ENCODE measurements around the gene GRB10.
"Not testable (repeated sequence)": the region's sequence is repeated elsewhere in the genome, so short reads cannot be mapped to it uniquely, and the experiment has no call there.

The GRB10 gene

GRCh38 chr7:50738932-50739331 lies 43.8 kb downstream of the GRB10 start:
- DNase-seq = no peak

DNA sequence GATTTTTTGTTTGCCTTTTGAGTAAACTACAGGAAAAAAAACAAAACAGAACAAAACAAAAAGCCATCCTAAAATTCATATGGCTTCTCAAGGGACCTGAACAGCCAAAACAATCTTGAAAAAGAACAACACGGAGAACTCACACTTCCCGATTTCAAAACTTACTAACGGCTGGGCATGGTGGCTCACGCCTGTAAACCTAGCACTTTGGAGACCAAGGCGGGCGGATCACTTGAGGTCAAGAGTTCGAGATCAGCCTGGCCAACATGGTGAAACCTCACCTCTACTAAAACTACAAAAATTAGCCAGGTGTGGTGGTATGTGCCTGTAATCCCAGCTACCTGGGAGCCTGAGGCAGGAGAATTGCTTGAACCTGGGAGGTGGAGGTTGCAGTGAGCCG lies 46.9 kb downstream of the GRB10 start:
- DNase-seq = not testable (repeated sequence)

DNA sequence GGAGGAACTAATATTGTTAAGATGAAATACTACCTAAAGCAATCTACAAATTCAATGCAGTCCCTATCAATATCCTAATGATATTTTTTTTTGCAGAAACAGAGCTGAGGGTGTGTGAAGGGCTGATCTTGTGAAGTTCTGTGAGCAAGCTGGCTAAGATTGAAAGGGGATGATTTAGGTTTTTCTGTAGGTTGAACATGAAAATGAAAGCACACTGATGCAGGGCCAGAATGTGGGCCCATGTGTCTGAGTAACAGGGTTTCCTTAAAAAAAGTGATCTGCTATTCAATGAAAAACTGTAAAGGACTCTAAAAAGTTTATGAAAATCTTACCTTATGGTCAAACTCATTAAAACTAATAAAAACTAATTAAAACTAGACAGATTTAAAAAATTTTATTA lies 47.4 kb downstream of the GRB10 start:
- DNase-seq = no peak

DNA sequence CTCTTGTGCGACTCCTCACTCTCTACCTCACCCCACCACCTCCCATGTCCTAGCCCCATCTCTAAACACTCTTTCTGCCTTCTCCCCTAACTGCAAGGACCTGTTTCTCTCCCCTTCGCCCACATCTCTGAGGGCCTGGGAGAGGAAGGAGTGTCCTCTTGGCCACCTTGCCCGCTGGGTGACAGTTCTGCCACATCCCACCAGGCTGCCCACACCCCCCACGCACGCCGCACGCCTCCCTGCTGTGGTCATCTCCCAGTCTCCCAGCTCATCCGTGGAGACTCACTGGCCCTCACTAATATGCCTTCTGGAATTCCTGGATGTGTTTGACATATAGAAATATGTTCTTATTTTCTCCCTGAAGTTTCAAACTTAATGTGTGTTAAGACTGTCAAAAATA lies 48.5 kb downstream of the GRB10 start:
- no peak for DNase-seq

- no peak for DNase-seq
These were observed 49.1 kb downstream of the GRB10 start for GRCh38 chr7:50733552-50733951.

GRCh38 chr7:50731703-50732582 lies 50.8 kb downstream of the GRB10 start:
- no peak for DNase-seq

- no peak for DNase-seq
These were observed 52.0 kb downstream of the GRB10 start for GRCh38 chr7:50730446-50731400.

DNA sequence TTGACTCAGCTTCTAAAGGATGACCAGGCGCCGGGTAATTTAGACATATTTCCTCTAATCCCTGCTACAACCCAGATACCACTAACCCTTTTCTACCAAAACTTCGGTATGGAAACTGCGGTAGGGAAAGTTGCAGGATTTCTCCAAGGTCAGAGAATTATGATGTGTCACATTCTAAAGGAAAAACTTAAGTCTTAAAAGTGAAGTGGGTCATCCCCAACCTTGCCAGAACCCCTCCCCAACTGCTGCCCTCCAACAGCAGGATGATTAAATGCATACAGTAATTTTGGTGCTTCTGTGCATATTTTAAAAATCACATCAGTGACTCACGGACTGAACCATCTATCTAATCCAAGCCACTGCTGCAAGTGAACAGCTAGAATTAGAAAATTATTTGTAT lies 52.7 kb downstream of the GRB10 start:
- DNase-seq = no peak

DNA sequence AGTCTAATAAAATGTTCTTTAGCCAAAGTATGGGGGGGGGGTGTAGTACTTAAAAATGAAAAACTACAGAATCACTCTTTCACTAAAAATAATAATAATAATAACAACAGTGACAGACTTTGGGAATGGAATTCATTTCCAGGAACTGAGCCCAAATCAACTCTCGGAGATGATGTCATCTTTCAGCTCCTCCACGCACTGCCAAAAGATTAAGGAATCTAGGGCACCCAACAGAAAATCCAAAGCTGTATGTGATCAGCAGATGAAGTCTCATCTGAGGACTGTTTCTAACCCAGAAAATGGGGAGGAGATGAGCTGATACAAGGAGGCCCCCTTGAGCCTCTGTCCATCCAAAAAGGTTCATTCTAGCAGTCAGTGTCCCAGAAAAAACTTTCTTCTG lies 54.5 kb downstream of the GRB10 start:
- DNase-seq = no peak

DNA sequence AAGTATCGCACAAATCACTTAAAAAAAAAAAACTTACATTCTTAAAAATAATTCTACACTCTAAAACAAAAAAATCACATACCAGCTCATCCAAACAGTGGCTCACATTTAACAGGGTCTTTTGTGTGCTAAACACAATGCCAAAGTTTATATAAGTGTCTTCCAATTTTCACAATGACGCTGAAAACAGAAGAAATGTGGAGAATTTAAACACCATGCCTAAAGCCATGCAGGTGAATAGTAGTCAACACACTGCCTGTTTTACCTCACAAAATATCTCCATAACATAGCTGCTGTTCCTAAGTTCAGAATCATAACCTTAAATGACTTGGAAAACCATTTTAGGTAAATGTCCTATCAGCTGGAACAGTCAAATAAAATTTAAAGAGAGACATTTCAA lies 55.0 kb downstream of the GRB10 start:
- no peak for DNase-seq

GRCh38 chr7:50727072-50727471 lies 55.6 kb downstream of the GRB10 start:
- no peak for DNase-seq

DNA sequence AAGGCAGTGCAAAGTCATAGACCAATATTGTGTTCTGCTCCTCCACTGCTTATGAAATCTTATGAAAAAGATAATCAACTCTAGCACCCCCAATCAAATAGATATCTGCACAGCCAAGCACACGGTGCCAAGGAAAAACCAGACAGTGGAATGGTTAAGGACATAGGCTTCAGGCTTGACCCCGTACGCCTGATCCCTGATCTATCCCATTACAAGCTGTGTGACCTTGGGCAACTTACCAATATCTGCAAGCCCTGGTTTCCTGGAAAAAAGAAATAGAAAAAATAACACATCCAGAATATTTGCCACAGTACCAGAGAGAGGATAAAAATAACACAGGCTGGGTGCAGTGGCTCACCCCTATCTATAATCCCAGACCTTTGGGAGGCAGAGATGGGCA lies 56.9 kb downstream of the GRB10 start:
- DNase-seq = no peak

DNA sequence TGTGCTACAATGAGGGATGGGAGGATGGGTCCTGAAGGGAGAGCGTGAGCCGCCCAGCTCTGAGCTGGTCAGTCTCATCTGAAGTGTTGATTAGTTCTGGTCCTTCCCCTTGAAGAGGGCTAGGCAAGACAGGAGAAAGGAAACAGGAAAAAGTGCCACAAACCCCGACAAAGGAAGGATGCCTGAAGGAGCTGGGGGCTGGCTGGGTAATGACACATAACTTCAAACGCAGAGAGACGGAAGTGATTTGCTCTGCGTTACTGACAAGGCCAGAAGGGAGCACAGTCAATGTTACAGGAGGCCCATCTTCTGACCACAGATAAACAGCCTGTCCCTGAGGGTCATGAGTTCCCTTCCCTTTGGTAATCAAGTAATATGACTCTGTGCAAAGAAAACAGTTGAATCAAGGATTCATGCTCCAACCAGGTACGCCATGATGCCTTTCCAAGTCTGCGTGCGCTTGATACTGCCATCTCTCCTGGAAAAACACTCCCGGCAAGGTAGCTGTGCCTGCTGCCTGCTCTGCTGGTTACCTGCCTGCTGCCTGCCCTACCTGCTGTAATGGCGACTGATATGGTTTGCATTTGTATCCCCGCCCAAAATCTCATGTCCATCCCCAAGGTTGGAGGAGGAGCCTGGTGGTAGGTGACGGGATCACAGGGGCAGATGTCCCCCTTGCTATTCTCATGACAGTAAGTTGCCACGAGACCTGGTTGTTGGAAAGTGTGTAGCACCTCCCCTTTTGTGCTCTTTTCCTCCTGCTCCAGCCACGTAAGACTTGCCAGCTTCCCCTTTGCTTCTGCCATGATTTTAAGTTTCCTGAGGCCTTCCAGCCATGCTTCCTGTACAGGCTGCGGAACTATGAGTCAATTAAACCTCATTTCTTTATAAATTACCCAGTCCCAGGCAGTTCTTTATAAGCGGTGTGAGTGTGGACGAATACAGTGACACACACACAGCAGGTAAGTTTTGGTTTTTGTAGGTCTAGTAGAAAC lies 57.9 kb downstream of the GRB10 start:
- no peak for DNase-seq

DNA sequence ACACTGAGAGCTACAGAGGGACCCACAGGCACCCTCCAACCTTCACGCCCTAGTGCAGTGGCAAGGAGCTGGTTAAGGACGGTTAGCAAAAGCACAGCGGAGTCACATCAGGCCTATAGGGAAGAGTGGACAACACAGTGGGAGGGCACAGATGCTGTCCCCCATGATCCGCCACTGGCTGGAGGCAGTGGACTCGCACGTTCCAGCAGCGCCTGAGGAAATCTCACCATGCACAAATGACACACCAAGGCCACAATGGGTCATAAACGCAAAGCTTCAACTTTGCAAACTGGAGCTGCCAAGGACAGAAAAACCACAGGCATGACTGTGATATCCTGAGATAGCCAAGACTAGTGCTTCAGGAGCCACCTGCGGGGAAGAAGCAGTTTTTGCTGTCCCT lies 58.8 kb downstream of the GRB10 start:
- DNase-seq = no peak

- no peak for DNase-seq
These were observed 59.5 kb downstream of the GRB10 start for GRCh38 chr7:50723173-50723572.

DNA sequence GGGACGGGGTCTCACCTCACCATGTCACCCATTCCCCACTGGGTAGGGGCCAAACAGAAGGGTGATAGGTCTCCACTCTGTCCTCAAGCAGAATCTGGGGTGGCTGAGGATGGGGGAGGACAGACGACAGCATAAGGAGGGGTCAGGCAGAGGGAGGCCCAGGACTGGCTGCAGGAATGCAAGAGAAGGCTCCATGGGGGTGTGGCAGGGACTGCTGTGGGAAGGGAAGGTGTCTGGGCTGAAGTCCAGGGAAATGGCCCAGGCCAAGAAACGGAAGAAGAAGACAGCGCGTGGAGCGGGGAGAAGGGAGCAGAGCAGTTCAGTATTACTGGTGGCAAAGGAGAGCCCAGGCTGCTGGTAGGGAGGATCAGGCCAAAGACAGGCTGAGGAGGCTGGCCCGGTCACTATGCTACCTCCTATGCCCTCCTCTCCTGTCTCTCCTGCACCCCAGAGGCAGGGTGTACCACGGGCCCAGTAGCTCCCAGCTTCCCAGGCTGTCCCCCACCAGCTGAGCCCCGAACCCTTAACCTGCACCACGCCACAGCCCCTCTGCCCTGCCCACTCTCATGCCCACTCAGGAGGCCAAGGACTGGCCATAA lies 60.9 kb downstream of the GRB10 start:
- no peak for DNase-seq

DNA sequence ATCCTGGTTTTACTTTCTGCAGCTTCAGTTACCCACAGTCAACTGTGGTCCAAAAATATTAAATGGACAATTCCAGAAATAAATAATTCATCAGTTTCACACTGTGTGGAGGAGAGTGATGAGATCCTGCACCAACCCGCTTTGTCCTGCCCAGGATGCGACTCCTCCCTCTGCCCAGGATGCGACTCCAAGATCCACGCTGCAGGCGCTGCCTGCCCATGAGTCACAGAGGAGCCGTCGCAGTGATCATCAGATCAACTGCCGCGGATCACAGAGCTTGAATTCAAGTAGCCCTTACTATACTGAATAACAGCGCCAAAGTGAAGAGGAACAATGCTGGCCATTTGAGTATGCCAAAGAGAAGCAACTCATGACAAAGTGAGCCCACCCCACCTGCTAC lies 61.5 kb downstream of the GRB10 start:
- no peak for DNase-seq

GRCh38 chr7:50720295-50720694 lies 62.4 kb downstream of the GRB10 start:
- no peak for DNase-seq

- DNase-seq = no peak
These were observed 63.8 kb downstream of the GRB10 start for GRCh38 chr7:50718876-50719275.

DNA sequence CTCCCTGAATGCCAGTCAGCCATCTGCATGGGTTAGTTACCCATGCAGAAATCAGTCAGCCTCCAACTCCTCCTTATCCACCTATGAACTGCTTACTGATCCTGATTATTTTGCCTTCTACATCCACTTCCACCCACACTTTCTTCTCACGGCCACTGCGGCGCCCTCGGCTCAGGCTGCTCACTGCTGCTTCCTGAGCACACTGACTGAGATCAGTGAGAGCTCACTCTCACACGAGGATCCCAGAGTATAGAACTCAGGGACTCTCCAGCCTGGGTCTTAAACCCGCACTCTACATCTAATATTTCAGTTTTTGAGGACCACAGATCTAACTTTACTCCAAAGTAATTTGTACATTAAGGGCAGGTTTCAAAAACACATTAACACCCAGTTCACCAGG lies 64.4 kb downstream of the GRB10 start:
- no peak for DNase-seq

DNA sequence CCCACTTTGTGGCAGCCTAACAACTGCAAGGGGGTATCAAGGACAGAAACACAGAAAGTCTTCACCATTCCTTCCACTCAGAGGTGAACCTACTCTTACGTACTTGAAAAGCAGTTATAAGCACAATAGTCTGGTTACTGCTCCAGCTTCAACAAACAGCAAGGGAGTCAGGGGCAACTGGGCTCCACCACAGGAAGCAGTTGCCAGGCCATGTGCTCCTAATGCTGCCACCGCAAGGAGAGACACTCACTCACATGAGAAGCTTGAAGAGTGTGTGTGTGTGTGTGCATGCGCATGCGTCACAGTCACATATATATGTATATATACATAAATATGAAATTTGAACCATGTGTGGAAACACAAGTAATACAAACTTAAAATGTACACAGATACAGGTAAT lies 65.5 kb downstream of the GRB10 start:
- no peak for DNase-seq

- DNase-seq = no peak
These were observed 67.8 kb downstream of the GRB10 start for GRCh38 chr7:50714857-50715256.
